Measurements from ENCODE around the gene GNA15. TPM values are rescaled to one million over a fixed set of nuclear protein-coding genes. Genes with fewer than 3 reads are reported as not detected.
"Not testable (repeated sequence)": the region's sequence is repeated elsewhere in the genome, so short reads cannot be mapped to it uniquely, and the experiment has no call there.

The GNA15 gene
- total RNA-seq, 2 donors from 2014 or later, result 3.0 to 105 TPM

DNA sequence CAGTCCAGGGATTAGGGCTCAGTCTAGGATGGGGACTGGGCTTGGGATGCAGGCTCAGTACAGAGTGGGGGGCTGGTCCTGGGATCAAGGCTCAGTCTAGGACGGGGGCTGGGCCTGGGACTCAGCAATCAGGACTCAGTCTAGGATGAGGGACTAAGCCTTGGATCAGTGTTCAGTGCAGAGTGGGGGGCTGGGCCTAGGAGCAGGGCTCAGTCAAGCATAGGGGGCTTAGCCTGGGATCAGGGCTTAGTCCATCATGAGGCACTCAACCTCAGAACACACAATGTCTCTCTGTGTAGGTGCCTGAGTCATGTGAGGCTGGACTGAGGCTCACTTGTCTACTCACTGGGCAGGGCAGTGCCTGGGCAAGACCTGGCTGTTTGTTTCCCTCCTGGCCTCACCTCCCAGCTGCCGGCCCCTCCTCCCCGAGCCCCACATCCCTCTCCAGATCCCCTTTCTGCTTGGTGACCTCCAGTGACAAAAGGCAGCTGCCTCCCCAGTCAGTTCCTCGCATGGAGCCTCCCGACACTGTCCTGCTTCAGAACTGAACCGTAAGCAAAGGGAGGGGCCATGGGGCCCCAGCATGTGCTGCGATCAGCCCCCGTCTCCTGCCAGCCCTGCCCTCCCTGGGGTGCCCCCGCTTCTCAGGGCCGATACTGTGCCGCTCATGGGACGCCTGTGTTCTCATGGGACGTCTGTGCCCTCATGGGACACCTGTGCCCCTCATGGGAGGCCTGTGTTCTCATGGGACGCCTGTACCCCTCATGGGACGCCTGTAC is 36.2 kb downstream of the GNA15 start:
- Mint-ChIP-seq H3K27ac (peak overlapping the region in 1 of 2 donors; percentile 68), H3K9me3 (no peaks in the 10 kb centered on the region), H3K36me3 (peaks cover 0 to 3% of the 10 kb centered on the region in 2 donors)
- DNase-seq (ENCODE audit: low spot score in 2 of 2), result no peak
- ATAC-seq, result peak; percentile 21 to 50

DNA sequence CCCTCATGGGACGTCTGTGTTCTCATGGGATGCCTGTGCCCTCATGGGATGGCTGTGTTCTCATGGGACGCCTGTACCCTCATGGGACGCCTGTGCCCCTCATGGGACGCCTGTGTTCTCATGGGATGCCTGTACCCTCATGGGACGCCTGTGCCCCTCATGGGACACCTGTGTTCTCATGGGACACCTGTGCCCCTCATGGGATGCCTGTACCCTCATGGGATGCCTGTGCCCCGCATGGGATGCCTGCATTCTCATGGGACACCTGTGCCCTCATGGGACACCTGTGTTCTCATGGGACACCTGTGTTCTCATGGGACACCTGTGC is 36.8 kb downstream of the GNA15 start:
- not testable (repeated sequence) for H3K36me3 Mint-ChIP-seq; ATAC-seq; DNase-seq (ENCODE audit: low spot score in 2 of 2); H3K9me3 Mint-ChIP-seq
- peak overlapping the region in 1 of 2 donors; percentile 68 for H3K27ac Mint-ChIP-seq

DNA sequence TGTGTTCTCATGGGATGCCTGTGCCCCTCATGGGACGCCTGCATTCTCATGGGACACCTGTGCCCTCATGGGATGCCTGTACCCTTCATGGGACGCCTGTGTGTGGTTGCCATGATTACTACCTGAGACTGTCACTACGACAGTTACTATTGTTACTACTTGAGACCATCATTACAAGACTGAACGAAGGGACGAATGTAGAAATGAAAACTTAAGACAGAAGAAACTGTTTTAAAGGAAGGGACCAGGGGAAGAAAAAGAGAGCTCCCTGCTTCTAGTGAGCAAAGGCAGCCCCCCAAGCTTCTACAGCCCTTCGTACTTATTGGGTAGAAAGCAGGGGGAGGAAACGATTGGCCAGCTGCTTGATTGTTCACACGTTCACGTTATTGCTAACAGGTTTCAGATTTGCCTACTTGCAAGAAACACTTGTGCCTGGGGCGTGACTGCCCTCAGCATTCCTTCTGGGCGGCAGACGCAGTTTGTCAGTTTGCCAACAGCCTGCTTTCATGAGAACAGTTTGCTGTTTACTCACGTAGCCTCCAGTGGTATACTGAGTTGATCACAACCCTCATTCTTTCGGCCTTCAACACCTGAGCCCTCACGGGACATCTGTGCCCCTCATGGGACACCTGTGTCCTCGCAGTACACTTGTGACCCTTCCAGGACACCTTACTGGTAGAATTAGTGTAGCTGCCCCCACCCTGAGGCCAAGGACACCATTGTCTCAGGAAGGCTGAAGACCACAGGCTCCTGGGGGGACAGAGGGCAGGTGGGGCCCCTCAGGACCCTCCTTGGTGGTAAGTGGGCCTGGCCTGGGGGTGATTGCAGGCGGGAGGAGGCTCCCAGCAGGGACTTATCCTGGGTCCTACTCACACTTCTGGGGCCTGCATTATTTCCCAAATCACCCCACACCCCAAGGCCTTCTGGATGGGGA is 40.2 kb downstream of the GNA15 start:
- Mint-ChIP-seq H3K36me3 (peaks cover 22 to 28% of the 10 kb centered on the region in 2 donors), H3K9me3 (no peaks in the 10 kb centered on the region), H3K27ac (peak overlapping the region in 1 of 2 donors; percentile 89)
- DNase-seq (ENCODE audit: low spot score in 2 of 2) (no peak), ATAC-seq (no peak)

DNA sequence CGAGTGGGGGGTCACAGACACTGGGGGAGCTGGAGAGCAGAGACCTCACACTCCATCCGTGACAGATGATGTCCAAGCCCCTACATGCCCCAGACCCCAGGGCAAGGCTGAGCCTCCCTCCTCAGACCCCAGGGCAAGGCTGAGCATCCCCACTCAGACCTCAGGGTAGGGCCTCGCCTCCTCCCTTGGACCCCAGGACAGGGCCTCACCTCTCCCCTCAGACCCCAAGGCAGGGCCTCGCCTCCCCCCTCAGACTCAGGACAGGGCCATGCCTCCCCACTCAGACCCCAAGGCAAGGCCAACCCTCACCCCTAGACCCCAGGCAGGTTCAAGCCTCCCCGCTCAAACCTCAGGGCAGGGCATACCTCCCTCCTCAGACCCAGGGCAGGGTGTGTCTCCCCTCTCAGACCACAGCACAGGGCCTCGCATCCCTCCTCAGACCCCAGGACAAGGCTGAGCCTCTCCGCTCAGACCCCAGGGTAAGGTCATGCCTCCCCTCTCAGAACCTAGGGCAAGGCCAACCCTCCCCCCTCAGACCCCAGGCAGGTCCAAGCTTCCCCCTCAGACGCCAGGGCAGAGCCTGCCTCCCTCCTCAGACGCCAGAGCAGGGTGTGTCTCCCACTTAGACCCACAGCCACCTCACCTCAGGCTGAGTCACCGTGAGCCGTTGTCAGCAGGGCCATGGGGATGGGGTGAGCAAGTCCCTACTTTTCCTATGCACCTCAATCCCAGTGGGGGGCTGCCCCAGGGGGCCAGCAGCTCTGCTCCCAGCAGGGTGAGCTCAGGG is 41.1 kb downstream of the GNA15 start:
- peaks cover 23 to 28% of the 10 kb centered on the region in 2 donors for H3K36me3 Mint-ChIP-seq
- no peaks in the 10 kb centered on the region for H3K9me3 Mint-ChIP-seq
- H3K27ac Mint-ChIP-seq, result peak overlapping the region; percentile 89 to 93

DNA sequence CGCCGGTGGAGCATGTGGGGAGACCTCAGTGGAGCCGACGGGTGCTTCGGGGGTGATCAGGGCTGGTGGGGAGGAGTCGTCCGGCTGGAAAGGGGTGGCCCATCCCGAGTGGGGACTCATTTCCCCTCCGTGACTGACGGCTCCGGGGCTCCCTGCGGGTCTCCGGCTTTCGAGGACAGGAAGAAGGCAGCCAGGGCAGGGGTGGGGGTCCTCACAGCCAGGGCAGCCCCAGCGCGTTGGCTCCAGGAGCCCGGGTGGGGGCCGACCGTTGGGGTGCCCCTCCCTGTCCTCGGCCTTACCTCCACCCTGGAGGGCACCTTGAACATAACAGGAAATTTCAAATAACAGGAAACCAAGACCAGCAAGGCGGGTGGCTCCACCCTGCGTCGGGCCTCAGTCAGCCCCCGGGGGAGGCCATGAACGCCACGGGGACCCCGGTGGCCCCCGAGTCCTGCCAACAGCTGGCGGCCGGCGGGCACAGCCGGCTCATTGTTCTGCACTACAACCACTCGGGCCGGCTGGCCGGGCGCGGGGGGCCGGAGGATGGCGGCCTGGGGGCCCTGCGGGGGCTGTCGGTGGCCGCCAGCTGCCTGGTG is 42.6 kb downstream of the GNA15 start, which contains the start of gene S1PR4:
S1PR4 (plus strand) TSS at position 393 of the 596 bp plus-strand sequence; CDS start at position 417, 24 bp downstream.
- Mint-ChIP-seq H3K9me3 (no peaks in the 10 kb centered on the region), H3K27ac (peak within 1 kb of the TSS; percentile 94 to 98), H3K36me3 (peaks cover 23 to 28% of the 10 kb centered on the region in 2 donors)
- DNase-seq (ENCODE audit: low spot score in 2 of 2), result peak; percentile 64 to 76
- peak; percentile 53 to 70 for ATAC-seq

More for the DNA sequence above, 41.1 kb downstream of the GNA15 start:
- DNase-seq (ENCODE audit: low spot score in 2 of 2) (peak; percentile 60 to 84), ATAC-seq (peak; percentile 61 to 78)

DNA sequence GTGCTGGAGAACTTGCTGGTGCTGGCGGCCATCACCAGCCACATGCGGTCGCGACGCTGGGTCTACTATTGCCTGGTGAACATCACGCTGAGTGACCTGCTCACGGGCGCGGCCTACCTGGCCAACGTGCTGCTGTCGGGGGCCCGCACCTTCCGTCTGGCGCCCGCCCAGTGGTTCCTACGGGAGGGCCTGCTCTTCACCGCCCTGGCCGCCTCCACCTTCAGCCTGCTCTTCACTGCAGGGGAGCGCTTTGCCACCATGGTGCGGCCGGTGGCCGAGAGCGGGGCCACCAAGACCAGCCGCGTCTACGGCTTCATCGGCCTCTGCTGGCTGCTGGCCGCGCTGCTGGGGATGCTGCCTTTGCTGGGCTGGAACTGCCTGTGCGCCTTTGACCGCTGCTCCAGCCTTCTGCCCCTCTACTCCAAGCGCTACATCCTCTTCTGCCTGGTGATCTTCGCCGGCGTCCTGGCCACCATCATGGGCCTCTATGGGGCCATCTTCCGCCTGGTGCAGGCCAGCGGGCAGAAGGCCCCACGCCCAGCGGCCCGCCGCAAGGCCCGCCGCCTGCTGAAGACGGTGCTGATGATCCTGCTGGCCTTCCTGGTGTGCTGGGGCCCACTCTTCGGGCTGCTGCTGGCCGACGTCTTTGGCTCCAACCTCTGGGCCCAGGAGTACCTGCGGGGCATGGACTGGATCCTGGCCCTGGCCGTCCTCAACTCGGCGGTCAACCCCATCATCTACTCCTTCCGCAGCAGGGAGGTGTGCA is 43.3 kb downstream of the GNA15 start:
- peaks cover 23 to 28% of the 10 kb centered on the region in 2 donors for H3K36me3 Mint-ChIP-seq
- peak; percentile 5 to 18 for ATAC-seq
- H3K9me3 Mint-ChIP-seq, result no peaks in the 10 kb centered on the region
- peak overlapping the region; percentile 94 to 98 for H3K27ac Mint-ChIP-seq
- peak in 1 of 2 donors; percentile 37 for DNase-seq (ENCODE audit: low spot score in 2 of 2)

DNA sequence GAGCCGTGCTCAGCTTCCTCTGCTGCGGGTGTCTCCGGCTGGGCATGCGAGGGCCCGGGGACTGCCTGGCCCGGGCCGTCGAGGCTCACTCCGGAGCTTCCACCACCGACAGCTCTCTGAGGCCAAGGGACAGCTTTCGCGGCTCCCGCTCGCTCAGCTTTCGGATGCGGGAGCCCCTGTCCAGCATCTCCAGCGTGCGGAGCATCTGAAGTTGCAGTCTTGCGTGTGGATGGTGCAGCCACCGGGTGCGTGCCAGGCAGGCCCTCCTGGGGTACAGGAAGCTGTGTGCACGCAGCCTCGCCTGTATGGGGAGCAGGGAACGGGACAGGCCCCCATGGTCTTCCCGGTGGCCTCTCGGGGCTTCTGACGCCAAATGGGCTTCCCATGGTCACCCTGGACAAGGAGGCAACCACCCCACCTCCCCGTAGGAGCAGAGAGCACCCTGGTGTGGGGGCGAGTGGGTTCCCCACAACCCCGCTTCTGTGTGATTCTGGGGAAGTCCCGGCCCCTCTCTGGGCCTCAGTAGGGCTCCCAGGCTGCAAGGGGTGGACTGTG is 44.0 kb downstream of the GNA15 start:
- no peaks in the 10 kb centered on the region for H3K9me3 Mint-ChIP-seq
- peak overlapping the region; percentile 94 to 98 for H3K27ac Mint-ChIP-seq
- DNase-seq (ENCODE audit: low spot score in 2 of 2) (peak; percentile 49 to 78), ATAC-seq (peak; percentile 44 to 45)
- H3K36me3 Mint-ChIP-seq, result peaks cover 23 to 28% of the 10 kb centered on the region in 2 donors

DNA sequence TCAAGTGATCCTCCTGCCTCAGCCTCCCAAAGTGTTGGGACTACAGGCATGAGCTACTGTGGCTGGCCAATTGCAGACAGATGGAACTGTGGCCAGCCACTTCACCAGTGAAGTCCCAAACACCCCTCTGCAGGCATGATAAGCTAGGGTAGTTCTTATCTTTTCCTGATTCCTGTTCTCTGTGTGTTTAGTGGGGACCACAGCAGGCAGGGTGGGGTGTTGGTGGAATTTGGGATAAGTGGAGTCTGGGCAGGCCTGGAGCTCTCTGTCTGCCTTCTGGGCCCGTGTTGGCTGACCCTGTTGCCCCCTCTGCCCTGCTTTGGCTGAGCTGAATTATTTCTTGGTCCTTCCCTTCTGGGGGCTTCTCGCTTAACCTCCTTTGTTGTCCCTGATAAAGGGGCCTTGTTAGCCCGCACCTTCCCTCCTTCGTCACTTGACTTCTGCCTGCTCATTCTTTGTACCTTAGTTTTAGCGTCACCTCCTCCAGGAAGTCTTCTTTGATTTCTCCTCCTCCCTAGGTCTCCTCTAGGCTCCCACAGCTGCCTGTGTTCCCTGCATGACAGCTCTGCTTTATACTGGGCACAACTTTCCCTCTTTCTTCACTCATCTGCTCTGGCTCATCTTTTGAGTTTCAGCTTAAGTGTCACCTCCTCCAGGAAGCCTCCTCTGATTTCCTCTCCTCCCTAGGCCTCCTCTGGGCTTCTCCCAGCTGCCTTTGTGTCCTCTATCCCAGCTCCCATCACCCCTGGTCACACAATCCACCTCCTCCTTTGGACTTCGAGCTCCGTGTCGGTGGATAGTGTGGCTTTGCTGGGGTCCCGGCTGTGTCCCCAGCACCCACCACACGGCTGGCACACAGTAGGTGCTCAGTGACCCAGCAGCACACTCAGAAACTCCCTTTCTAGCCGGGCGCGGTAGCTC is 48.1 kb downstream of the GNA15 start:
- Mint-ChIP-seq H3K36me3 (peaks cover 31% of the 10 kb centered on the region in 2 donors), H3K27ac (peak overlapping the region; percentile 61 to 79), H3K9me3 (no peaks in the 10 kb centered on the region)
- DNase-seq (ENCODE audit: low spot score in 2 of 2), result no peak
- ATAC-seq, result no peak

DNA sequence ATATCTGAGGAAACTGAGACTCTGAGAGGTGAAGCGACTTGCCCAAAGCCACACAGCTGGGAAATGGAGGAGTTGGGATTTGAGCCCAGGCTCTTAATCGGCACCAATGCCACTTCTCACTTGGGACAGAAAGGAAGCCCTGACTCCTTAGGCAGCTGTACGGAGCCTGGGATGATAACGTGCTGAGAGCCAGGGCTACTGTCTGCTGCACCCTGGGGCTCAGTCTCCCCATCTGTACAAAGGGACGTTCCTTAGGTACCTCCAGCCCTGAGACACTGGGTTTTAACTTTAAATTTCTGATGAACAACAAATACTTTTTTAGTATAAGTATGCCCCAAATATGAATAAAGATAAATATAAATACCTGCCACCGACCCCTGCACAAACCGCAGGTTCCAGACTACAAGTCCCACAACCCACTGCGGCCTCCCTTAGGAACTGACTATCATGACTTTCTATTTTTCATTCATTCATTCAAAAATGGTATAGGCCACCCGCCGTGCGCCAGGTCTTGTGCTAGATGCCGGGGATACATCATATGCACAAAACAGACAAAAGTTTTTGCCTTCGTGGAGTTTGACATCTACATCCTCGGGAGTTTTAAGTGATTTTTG is 49.1 kb downstream of the GNA15 start:
- Mint-ChIP-seq H3K9me3 (no peaks in the 10 kb centered on the region), H3K36me3 (peaks cover 21 to 22% of the 10 kb centered on the region in 2 donors), H3K27ac (peak overlapping the region; percentile 79 to 95)
- DNase-seq (ENCODE audit: low spot score in 2 of 2), result no peak
- ATAC-seq, result peak; percentile 25 to 50

DNA sequence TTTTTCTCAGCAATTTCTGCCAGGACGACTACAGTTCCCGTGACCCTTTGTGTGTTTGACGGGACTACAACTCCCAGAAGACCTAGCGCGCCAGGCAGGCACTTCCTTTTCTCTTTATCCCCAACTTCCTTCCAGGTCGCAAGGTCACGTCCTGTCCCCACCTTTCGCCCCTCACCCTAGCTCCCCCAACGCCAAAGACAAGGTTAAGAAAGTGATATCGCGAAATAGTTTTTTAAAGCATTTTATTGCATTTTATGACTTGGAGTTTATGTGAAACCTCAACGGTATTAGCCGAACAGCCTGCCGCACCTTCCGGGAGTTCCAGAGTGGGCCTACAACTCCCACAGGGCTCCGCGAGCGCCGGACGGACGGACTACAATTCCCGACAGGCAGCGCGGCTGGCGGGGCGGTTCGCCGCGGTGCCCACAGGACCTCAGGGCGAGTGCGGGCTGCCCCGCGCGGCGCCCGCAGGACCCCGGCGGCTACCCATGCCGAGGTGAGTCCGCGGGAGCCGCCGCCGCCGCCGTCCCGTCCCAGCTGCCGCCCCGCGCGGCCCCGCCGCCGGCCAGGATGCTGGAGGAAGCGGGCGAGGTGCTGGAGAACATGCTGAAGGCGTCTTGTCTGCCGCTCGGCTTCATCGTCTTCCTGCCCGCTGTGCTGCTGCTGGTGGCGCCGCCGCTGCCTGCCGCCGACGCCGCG is 49.8 kb downstream of the GNA15 start, which contains the start of gene NCLN:
NCLN (plus strand) TSS at position 470 of the 699 bp plus-strand sequence; CDS start at position 571, 101 bp downstream.
- Mint-ChIP-seq H3K27ac (peak within 1 kb of the TSS; percentile 87 to 96), H3K36me3 (peaks cover 15% of the 10 kb centered on the region in 2 donors), H3K9me3 (no peaks in the 10 kb centered on the region)
- peak; percentile 93 to 96 for DNase-seq (ENCODE audit: low spot score in 2 of 2)
- ATAC-seq, result peak; percentile 90 to 91

DNA sequence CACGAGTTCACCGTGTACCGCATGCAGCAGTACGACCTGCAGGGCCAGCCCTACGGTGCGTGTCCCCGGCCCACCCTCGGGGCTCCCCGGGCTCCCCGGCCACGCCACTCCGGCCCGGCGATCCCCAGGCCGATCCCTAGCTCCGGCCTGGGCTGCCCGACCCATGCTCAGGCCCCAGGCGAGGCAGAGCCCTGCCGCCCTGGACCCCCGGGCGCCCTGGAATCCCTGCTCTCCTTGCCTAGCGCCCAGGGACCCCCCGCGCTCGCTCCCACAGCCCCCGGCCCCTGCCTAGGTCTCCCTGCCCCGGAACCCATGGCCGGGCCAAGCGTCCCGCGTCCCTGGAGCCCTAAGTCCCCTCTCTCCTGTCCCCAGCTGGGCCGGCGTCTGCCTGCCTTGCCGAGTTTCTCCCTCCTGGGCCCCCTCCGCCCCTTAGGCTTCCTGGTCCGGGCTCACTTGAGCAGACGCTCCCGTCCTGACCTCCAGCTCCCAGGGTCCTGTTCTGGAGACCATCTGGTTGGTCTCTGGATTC is 50.4 kb downstream of the GNA15 start:
- Mint-ChIP-seq H3K36me3 (peaks cover 9 to 10% of the 10 kb centered on the region in 2 donors), H3K9me3 (no peaks in the 10 kb centered on the region), H3K27ac (peak overlapping the region; percentile 87 to 96)
- DNase-seq (ENCODE audit: low spot score in 2 of 2), result no peak
- no peak for ATAC-seq

DNA sequence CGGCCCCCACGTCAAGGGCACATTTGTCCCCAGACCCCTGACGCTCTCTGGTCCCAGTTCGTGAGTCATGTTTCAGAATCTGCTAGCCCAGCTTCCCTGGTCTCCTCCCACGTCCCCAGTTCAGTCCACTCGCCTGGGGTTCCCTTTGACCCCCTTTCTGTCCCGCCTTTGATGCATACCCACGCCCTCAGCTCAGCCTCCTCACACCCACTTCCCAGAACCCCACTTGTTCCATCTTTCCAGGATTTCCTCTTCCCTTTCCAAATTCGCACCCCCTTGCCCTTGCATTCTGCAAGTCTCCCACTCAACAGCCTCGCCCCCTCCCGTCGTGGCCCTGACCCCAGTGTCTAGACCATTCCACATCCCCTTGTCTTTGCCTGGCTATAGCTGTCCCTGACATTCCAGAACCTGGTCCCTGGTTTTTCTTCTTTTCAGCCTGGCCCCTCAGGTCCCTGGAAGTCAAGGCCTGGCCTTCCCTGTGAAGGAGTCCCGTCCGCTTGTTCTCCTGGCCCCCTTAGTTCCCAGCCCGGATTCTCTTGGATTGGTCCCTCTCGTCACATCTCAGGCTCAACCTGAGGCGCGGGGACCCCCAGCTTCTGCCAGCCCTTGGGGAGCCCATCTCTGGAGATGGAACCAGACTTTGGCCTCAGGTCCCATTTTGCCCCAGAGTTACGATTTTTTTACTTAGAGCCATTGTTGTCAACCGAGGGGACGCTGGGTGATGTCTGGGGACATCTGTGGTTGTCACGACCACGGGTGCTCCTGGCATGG is 51.2 kb downstream of the GNA15 start:
- peak overlapping the region; percentile 87 to 96 for H3K27ac Mint-ChIP-seq
- ATAC-seq, result no peak
- H3K9me3 Mint-ChIP-seq, result no peaks in the 10 kb centered on the region
- DNase-seq (ENCODE audit: low spot score in 2 of 2), result no peak
- H3K36me3 Mint-ChIP-seq, result peaks cover 9 to 10% of the 10 kb centered on the region in 2 donors
